Smooth muscle cell of the brain vasculature (primary cell): ENCODE results near the gene MBP.

Experiments used
- DNase-seq: peaks from one replicate; pipeline ENCODE4 v3.0.0-alpha.2; 2012; ENCODE audit warnings: low read depth, low spot score

Gene MBP

GRCh38 chr18:77100751-77101355 lies 31.7 kb downstream of the MBP start:
- DNase-seq: no peak

DNA sequence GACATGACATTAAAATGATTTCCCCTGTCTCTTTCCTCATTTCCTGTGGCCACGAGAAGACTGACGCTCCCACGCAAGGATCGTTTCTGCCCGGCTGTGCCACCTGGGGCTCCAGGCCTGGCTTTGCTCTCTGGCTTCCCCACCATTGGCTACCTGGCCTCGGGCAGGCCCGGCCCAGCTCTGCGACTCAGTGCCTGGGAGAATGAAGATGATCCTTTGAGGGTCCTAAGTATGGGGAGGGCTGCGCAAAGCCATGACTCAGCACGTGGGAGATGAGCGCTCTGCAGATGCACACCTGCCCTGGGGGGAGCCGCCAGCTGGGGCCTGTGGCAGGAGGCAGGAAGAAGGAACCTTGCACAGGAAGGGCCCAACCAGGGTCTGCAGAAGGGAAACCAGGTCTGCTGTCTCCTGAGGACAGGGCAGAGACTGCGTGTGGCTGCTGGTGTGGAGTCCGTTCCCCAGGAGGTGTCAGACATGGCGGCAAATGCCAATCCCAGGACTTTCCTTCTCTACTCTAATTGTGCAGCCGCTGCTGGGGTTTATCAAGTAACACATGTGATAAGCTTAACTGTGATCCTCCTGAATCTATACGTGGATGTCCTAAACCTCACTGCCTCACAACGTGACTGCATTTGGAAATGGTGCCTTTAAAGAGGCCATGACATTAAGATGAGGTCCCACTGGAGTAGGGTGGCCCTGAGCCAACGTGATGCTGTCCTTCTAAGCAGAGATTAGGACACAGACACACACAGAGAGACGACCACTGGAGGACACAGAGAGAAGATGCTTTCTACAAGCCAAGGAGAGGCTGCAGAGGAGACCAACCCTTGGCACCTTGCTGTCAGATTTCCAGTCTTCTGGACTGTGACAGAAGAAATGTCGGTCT lies 32.9 kb downstream of the MBP start:
- DNase-seq: no peak

- DNase-seq: no peak
These were observed 33.9 kb downstream of the MBP start for GRCh38 chr18:77098538-77099174.

GRCh38 chr18:77098029-77098428 lies 34.6 kb downstream of the MBP start:
- no peak for DNase-seq

DNA sequence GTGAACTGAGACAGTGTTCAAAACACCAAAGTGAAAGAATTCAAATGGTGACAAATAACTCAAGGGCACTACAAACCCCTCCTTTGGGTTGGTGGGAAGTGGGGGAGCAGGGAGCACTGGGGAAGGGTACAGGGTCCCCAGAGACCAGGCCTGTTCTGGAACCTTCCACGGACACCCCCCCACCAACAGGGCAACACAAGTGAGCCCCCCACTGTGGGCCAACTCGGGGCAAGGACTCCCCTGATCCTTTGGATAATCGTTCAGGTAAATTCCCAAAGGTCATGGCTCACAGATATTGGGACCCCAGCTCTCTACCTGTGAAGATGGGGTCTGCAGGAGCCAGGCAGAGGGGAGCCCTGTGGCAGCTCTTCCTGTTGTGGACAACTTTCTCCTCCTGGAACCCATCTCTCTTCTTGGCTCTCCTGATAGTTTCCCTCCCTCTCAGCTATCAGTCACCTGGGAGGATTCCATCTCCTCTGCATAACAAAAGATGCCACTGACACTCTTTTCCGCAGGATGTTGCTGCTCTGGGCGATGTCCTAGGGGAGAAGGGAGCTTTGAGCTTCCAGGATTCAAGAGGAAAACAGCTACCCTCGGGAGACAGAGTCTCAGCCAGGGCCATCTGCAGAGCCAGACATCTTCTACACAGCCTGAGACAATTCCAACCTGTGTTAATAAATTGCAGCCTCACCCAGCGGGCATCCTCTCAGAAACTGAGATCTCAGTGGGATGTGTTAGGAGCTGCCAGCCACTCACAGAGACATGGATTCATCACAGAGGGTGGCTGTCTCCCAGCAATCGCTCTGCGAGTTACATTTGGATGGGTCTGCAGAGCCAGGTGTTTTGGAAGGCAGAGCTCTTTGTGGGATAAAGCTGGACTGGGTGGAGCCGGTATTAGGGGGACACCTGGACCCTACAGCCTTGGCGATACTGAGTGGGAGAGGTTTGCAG lies 35.4 kb downstream of the MBP start:
- no peak for DNase-seq

DNA sequence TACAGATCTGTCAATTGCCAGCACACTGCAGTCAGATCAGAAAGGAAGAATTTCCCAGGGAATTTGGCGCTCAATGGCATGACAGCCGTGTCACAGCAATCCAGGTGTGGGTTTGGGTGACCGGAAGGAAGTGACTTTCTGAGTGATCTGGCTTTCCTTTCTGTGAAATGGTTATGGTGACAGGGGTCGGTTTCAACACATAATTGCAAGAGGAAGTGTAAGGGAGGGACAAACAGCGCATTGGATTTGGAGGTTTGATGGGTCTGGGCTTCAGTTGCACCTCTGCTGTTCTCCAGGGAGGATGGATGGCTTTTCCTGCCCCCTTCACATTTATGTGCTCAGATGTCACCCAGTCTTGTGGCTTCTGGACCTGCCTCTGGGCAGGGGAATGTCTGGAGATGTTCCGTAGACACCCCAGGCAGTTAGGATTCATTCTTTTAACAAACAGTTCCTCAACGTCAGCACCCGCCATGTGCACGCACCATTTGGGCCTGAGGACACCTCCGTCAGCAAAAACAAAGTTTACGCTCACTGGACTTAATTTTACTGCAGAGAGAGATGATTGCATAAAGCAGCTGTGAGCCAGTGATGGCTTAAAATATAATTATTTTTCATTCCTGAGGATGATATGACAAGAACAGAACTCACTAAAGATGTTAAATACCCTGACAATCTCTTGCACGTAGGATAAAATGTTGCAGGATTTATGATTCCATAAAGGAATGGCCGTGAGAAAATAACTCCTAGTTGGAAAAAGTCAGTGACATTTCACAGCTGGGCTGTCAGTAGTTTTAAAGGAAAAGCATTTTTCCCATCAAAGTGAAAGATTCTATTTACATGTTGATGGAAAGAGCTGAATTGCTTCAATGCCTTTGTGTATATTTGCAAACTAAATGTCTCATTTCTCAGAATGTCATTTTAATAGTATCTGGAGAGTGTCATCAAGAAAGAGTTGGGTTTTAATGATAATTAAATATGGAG lies 36.9 kb downstream of the MBP start:
- no peak for DNase-seq

GRCh38 chr18:77093586-77093985 lies 39.0 kb downstream of the MBP start:
- no peak for DNase-seq

- no peak for DNase-seq
These were observed 39.5 kb downstream of the MBP start for GRCh38 chr18:77093067-77093430.

GRCh38 chr18:77092104-77093066 lies 40.2 kb downstream of the MBP start:
- DNase-seq: no peak

- no peak for DNase-seq
These were observed 41.2 kb downstream of the MBP start for GRCh38 chr18:77091366-77091765.

DNA sequence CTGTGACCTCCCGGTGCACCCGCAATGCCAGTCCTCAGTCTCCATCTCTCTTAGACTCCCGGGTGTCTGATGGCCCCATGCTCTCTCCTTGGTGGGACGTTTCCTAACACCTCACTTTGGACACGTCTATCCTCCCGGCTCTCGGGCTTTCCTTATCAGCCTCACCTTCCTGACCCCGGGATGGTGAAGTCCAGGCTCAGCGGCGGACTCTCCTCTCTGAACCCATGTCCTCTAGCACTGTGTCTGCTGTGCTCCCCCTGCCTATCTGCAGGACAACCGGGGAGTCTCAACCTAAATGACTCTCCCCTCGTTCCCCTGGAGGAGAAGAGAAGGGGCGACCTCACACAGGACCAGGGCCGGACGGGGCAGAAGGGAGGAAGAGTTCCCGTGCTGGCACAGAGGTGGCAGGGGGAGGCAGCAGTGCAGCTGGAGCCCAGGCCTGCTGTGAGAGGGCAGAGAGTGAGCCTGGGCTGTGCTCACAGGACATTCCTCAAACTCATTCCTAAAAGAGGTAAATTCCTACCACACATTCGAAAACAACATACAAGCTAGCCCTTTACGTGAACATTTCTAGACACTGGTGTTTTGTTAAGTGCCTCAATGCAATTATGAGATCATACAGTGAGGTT lies 41.9 kb downstream of the MBP start:
- DNase-seq: no peak

DNA sequence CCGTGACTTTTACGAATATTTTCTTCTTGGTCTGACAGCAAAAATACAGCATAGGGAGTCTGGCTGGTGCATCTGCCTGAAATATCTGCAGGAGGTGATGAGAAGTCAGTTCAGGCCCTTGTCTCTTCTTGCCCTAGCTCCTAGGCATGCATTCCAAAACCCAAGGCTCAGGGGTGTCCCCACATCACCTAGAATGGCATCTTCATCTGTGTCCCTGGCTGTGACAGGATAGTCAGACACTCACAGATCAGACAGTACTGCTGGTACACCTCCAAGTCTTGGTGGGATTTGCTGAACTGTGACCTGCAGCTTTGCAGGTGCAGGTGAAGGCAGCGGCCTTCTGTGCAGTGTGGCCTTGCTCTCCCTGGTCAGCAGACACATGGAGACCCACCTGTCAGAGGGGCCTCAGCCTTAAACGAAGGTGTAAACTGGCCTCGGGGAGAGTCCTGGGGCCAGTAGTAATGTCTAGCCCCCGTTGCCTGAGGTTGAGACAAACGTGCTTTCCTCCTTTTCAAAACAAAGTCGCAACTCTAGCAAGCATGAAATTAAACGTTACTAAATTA lies 42.8 kb downstream of the MBP start:
- no peak for DNase-seq

DNA sequence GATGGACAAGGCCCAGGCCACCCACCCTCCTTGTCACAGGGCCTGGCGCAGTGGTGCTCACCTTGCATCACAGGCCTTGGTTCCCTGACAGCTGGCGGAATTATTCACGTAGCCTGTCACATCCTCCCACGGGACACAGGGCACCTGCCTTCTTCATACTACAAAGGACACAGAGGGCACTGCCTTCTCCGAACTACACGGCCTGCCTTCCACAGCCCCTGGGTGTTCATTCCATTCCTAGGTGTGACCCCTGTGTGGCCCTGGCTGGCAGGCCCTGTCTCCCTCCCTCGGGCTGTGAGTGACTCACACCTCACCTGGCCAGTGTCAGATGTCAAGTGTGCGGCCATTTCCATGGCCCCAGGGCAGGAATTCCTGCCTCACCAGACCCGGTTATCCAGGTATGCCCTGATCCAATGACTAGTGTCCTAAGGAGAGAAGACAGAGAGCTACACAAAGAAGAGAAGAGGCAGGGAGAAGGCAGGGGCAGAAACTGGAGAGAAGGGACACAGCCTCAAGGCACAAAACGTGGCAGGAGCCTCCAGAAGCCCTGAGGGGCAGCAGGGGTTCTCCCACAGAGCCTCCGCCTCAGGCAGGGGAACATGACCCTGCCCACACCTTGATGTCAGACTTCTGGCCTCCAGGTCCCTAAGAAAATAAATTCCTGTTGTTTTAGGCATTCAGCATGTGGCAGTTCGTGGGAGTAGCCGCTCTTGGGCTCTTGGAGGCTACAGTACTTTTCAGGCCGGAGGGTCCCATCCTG lies 43.4 kb downstream of the MBP start:
- DNase-seq: no peak

GRCh38 chr18:77087393-77088141 lies 45.0 kb downstream of the MBP start:
- DNase-seq: no peak

GRCh38 chr18:77086656-77087392 lies 45.8 kb downstream of the MBP start:
- DNase-seq: no peak

DNA sequence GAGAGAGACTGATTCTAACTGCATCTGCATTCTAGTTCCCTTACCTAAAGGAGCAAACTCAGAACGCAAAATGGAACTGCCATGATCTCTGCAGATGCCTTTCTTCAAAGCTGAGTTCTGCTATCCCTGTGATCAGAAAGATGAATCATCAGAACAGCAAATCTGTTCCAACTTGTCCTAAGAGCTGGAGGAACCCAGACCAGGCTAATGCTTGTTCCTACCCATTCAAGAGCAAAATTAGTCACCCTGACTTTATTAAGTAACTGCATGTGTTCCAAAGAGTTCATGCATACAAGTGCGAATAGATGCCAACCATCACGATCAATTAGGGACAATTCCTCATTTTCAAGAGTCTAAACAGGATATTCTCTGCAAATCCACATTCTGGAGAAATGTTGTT lies 46.5 kb downstream of the MBP start:
- DNase-seq: no peak
